A375 (cell line): ENCODE results near the gene ARHGEF18. TPM values are rescaled to one million over a fixed set of nuclear protein-coding genes. Genes with fewer than 3 reads are reported as not detected.

Source experiments
- total RNA-seq: library from RNA; depleted of rRNA; stranded (reverse); fragments of >200 nt; shearing (Covaris generic); gene quantifications from 2 replicates; pipeline ENCODE4 v1.2.3, GENCODE V29; 2014; rRNA removed

The ARHGEF18 gene
- 26.0 and 26.9 TPM in 2 replicates for total RNA-seq

GRCh38 chr19:7348587-7349230, at the start of gene ARHGEF18:
ARHGEF18 (plus strand) TSS chr19:7348937; CDS start chr19:7362891, 13,954 bp downstream.

Other genes with a start within 250 kb of the ARHGEF18 start
- 13.8 and 17.4 TPM in 2 replicates for gene INSR, start 54.5 kb upstream of the ARHGEF18 start, total RNA-seq
- 4.9 TPM in 2 replicates for gene PEX11G, start 140.1 kb downstream of the ARHGEF18 start, total RNA-seq
- 27.8 and 37.1 TPM in 2 replicates for gene ZNF358, start 167.2 kb downstream of the ARHGEF18 start, total RNA-seq
- gene MCOLN1, start 173.7 kb downstream of the ARHGEF18 start, total RNA-seq, result 7.6 and 8.7 TPM in 2 replicates
- 107 TPM in 2 replicates for gene PNPLA6, start 186.8 kb downstream of the ARHGEF18 start, total RNA-seq
- gene CAMSAP3, start 246.9 kb downstream of the ARHGEF18 start, total RNA-seq, result 0.05 and 0.26 TPM in 2 replicates